GM20431 (cell line): Measurements from ENCODE around the gene SPATA45.

Experiments
- in situ Hi-C: fragments of 300-500 bp; cut with MseI, MboI; formaldehyde crosslinking; loops from one replicate; pipeline ENCODE4 v1.15.0; 2020; ENCODE audit warnings: low sequenced_read_pairs; ENCODE audit not compliant: unreplicated experiment

Gene SPATA45

GRCh38 chr1:212783976-212784375 lies 63.5 kb downstream of the SPATA45 start:
- in situ Hi-C loops = no loop called here

- in situ Hi-C loops = no loop called here
These were observed 64.9 kb downstream of the SPATA45 start for GRCh38 chr1:212782422-212783154.

- in situ Hi-C loops = no loop called here
These were observed 66.2 kb downstream of the SPATA45 start for GRCh38 chr1:212781225-212781624.

GRCh38 chr1:212780759-212781158 lies 66.7 kb downstream of the SPATA45 start:
- in situ Hi-C loops = no loop called here
